ENCODE measurements around the gene ASB2.

Gene ASB2

GRCh38 chr14:93945070-93945399 lies 31.3 kb downstream of the ASB2 start:
- DNase-seq = no peak

GRCh38 chr14:93944348-93945069 lies 31.9 kb downstream of the ASB2 start:
- DNase-seq = no peak

- DNase-seq = no peak
These were observed 32.4 kb downstream of the ASB2 start for GRCh38 chr14:93943930-93944329.

GRCh38 chr14:93943052-93943451 lies 33.3 kb downstream of the ASB2 start:
- peak; percentile 7 for DNase-seq

- peak; percentile 29 for DNase-seq
These were observed 35.0 kb downstream of the ASB2 start for GRCh38 chr14:93941293-93941910.

- DNase-seq = no peak
These were observed 35.9 kb downstream of the ASB2 start for GRCh38 chr14:93940437-93940836.

- peak; percentile 55 for DNase-seq
These were observed 36.8 kb downstream of the ASB2 start for GRCh38 chr14:93939304-93940229.

GRCh38 chr14:93938751-93939303 lies 37.5 kb downstream of the ASB2 start:
- no peak for DNase-seq

- DNase-seq = no peak
These were observed 38.9 kb downstream of the ASB2 start for GRCh38 chr14:93937519-93937918.

- no peak for DNase-seq
These were observed 39.4 kb downstream of the ASB2 start for GRCh38 chr14:93936926-93937325.

GRCh38 chr14:93936245-93936644 lies 40.1 kb downstream of the ASB2 start:
- DNase-seq = no peak

- no peak for DNase-seq
These were observed 41.2 kb downstream of the ASB2 start for GRCh38 chr14:93935213-93935612.

GRCh38 chr14:93932642-93933041 lies 43.7 kb downstream of the ASB2 start:
- DNase-seq = no peak

GRCh38 chr14:93930989-93931307 lies 45.4 kb downstream of the ASB2 start:
- no peak for DNase-seq

- DNase-seq = no peak
These were observed 45.9 kb downstream of the ASB2 start for GRCh38 chr14:93930296-93930988.

GRCh38 chr14:93929657-93930056 lies 46.7 kb downstream of the ASB2 start:
- no peak for DNase-seq

GRCh38 chr14:93929048-93929535 lies 47.3 kb downstream of the ASB2 start:
- DNase-seq = no peak

- DNase-seq = no peak
These were observed 48.0 kb downstream of the ASB2 start for GRCh38 chr14:93928184-93929047.

- no peak for DNase-seq
These were observed 48.6 kb downstream of the ASB2 start for GRCh38 chr14:93927800-93928145.

GRCh38 chr14:93926873-93927799 lies 49.2 kb downstream of the ASB2 start, which contains the start of gene FAM181A:
FAM181A (plus strand) TSS chr14:93927344; CDS start chr14:93928286, 942 bp downstream.
- DNase-seq = no peak
